Stimulated activated naive CD8-positive, alpha-beta T cell treated with anti-CD3 and anti-CD28 coated beads, Interleukin-15, Interleukin-2, amounts not matched to agents 100 ng/mL and 50 ng/mL, for 24 hours (primary cell): ENCODE results near the gene FARP1.

Experiments used
- H3K27ac Mint-ChIP-seq: one replicate; pipeline ENCODE4 v1.8.0; 2021; ENCODE audit warnings: mild to moderate bottlenecking, mixed read lengths
- H3K27me3 Mint-ChIP-seq: one replicate; pipeline ENCODE4 v1.8.0; 2021; ENCODE audit warnings: mixed read lengths
- H3K36me3 Mint-ChIP-seq: one replicate; pipeline ENCODE4 v1.8.0; 2021; ENCODE audit warnings: low read depth, mixed read lengths
- H3K4me1 Mint-ChIP-seq: one replicate; pipeline ENCODE4 v1.8.0; 2021; ENCODE audit warnings: low read depth, mixed read lengths
- H3K4me3 Mint-ChIP-seq: one replicate; pipeline ENCODE4 v1.8.0; 2021; ENCODE audit warnings: mild to moderate bottlenecking, mixed read lengths
- H3K9me3 Mint-ChIP-seq: one replicate; pipeline ENCODE4 v1.8.0; 2021; ENCODE audit warnings: mixed read lengths

Gene FARP1

GRCh38 chr13:98454389-98454881 is 311.5 kb downstream of the FARP1 start:
- no peak overlapping the region for H3K4me3 Mint-ChIP-seq
- H3K4me1 Mint-ChIP-seq = peaks cover 15% of the 10 kb centered on the region
- H3K27me3 Mint-ChIP-seq = no peaks in the 10 kb centered on the region
- no peaks in the 10 kb centered on the region for H3K9me3 Mint-ChIP-seq
- no peak overlapping the region for H3K27ac Mint-ChIP-seq
- H3K36me3 Mint-ChIP-seq = peaks cover 73% of the 10 kb centered on the region

GRCh38 chr13:98456413-98456845 is 313.5 kb downstream of the FARP1 start:
- peaks cover 87% of the 10 kb centered on the region for H3K36me3 Mint-ChIP-seq
- peak overlapping the region; percentile 74 for H3K27ac Mint-ChIP-seq

GRCh38 chr13:98457053-98457452 is 314.2 kb downstream of the FARP1 start:
- Mint-ChIP-seq H3K27ac (peak overlapping the region; percentile 74), H3K36me3 (peaks cover 84% of the 10 kb centered on the region), H3K4me3 (no peak overlapping the region), H3K9me3 (no peaks in the 10 kb centered on the region), H3K4me1 (peaks cover 1% of the 10 kb centered on the region), H3K27me3 (no peaks in the 10 kb centered on the region)

More at GRCh38 chr13:98456413-98456845, 313.5 kb downstream of the FARP1 start:
- no peaks in the 10 kb centered on the region for H3K9me3 Mint-ChIP-seq
- no peaks in the 10 kb centered on the region for H3K27me3 Mint-ChIP-seq
- peaks cover 7% of the 10 kb centered on the region for H3K4me1 Mint-ChIP-seq
- H3K4me3 Mint-ChIP-seq = no peak overlapping the region

- H3K27me3 Mint-ChIP-seq = no peaks in the 10 kb centered on the region
- no peaks in the 10 kb centered on the region for H3K9me3 Mint-ChIP-seq
- peaks cover 7% of the 10 kb centered on the region for H3K4me1 Mint-ChIP-seq
- H3K27ac Mint-ChIP-seq = no peak overlapping the region
- peaks cover 84% of the 10 kb centered on the region for H3K36me3 Mint-ChIP-seq
- no peak overlapping the region for H3K4me3 Mint-ChIP-seq
Measured at GRCh38 chr13:98458431-98458830, 315.5 kb downstream of the FARP1 start.

GRCh38 chr13:98459171-98459681 is 316.3 kb downstream of the FARP1 start:
- H3K4me3 Mint-ChIP-seq = no peak overlapping the region
- H3K27me3 Mint-ChIP-seq = no peaks in the 10 kb centered on the region
- H3K9me3 Mint-ChIP-seq = no peaks in the 10 kb centered on the region
- no peak overlapping the region for H3K27ac Mint-ChIP-seq
- peaks cover 7% of the 10 kb centered on the region for H3K4me1 Mint-ChIP-seq
- peaks cover 84% of the 10 kb centered on the region for H3K36me3 Mint-ChIP-seq

- Mint-ChIP-seq H3K4me3 (no peak overlapping the region), H3K4me1 (peaks cover 7% of the 10 kb centered on the region), H3K27me3 (no peaks in the 10 kb centered on the region), H3K27ac (no peak overlapping the region), H3K36me3 (peaks cover 82% of the 10 kb centered on the region), H3K9me3 (no peaks in the 10 kb centered on the region)
Measured at GRCh38 chr13:98459721-98460370, 317.0 kb downstream of the FARP1 start.

GRCh38 chr13:98460516-98460915 is 317.6 kb downstream of the FARP1 start:
- Mint-ChIP-seq H3K4me1 (peaks cover 7% of the 10 kb centered on the region), H3K9me3 (no peaks in the 10 kb centered on the region), H3K27ac (no peak overlapping the region), H3K36me3 (peaks cover 83% of the 10 kb centered on the region), H3K4me3 (no peak overlapping the region), H3K27me3 (no peaks in the 10 kb centered on the region)

- H3K4me1 Mint-ChIP-seq = peaks cover 8% of the 10 kb centered on the region
- H3K4me3 Mint-ChIP-seq = no peak overlapping the region
- no peak overlapping the region for H3K27ac Mint-ChIP-seq
- no peaks in the 10 kb centered on the region for H3K9me3 Mint-ChIP-seq
- peaks cover 77% of the 10 kb centered on the region for H3K36me3 Mint-ChIP-seq
- H3K27me3 Mint-ChIP-seq = no peaks in the 10 kb centered on the region
Measured at GRCh38 chr13:98461486-98462240, 318.8 kb downstream of the FARP1 start.

- Mint-ChIP-seq H3K36me3 (peaks cover 78% of the 10 kb centered on the region), H3K27me3 (no peaks in the 10 kb centered on the region), H3K9me3 (no peaks in the 10 kb centered on the region), H3K27ac (peak overlapping the region; percentile 63), H3K4me3 (no peak overlapping the region), H3K4me1 (peaks cover 14% of the 10 kb centered on the region)
Measured at GRCh38 chr13:98462241-98462882, 319.5 kb downstream of the FARP1 start.

GRCh38 chr13:98462946-98463345 is 320.1 kb downstream of the FARP1 start:
- H3K36me3 Mint-ChIP-seq = peaks cover 78% of the 10 kb centered on the region
- H3K27ac Mint-ChIP-seq = peak overlapping the region; percentile 63
- peaks cover 14% of the 10 kb centered on the region for H3K4me1 Mint-ChIP-seq

GRCh38 chr13:98466634-98467236 is 323.8 kb downstream of the FARP1 start:
- H3K27me3 Mint-ChIP-seq = no peaks in the 10 kb centered on the region
- H3K4me1 Mint-ChIP-seq = peaks cover 23% of the 10 kb centered on the region
- peak overlapping the region; percentile 2 for H3K27ac Mint-ChIP-seq
- H3K36me3 Mint-ChIP-seq = peaks cover 67% of the 10 kb centered on the region
- H3K4me3 Mint-ChIP-seq = no peak overlapping the region
- H3K9me3 Mint-ChIP-seq = no peaks in the 10 kb centered on the region

More at GRCh38 chr13:98462946-98463345, 320.1 kb downstream of the FARP1 start:
- no peaks in the 10 kb centered on the region for H3K9me3 Mint-ChIP-seq
- no peaks in the 10 kb centered on the region for H3K27me3 Mint-ChIP-seq
- H3K4me3 Mint-ChIP-seq = no peak overlapping the region

GRCh38 chr13:98467263-98467985 is 324.5 kb downstream of the FARP1 start:
- Mint-ChIP-seq H3K36me3 (peaks cover 69% of the 10 kb centered on the region), H3K9me3 (no peaks in the 10 kb centered on the region), H3K27me3 (no peaks in the 10 kb centered on the region)

GRCh38 chr13:98468361-98468760 is 325.5 kb downstream of the FARP1 start:
- Mint-ChIP-seq H3K27ac (no peak overlapping the region), H3K36me3 (peaks cover 69% of the 10 kb centered on the region)

More at GRCh38 chr13:98467263-98467985, 324.5 kb downstream of the FARP1 start:
- Mint-ChIP-seq H3K27ac (no peak overlapping the region), H3K4me1 (peaks cover 24% of the 10 kb centered on the region), H3K4me3 (no peak overlapping the region)

GRCh38 chr13:98468929-98469328 is 326.0 kb downstream of the FARP1 start:
- Mint-ChIP-seq H3K4me1 (peaks cover 32% of the 10 kb centered on the region), H3K27ac (no peak overlapping the region), H3K27me3 (no peaks in the 10 kb centered on the region), H3K36me3 (peaks cover 69% of the 10 kb centered on the region), H3K4me3 (no peak overlapping the region), H3K9me3 (no peaks in the 10 kb centered on the region)

More at GRCh38 chr13:98468361-98468760, 325.5 kb downstream of the FARP1 start:
- Mint-ChIP-seq H3K4me3 (no peak overlapping the region), H3K9me3 (no peaks in the 10 kb centered on the region), H3K4me1 (peaks cover 30% of the 10 kb centered on the region), H3K27me3 (no peaks in the 10 kb centered on the region)
